Activated CD4-positive, CD25-positive, alpha-beta regulatory T cell treated with anti-CD3 and anti-CD28 coated beads, Interleukin-2, amount 50 U/mL, for 16 hours (primary cell): ENCODE results near the gene TMEM179.
"Not testable (repeated sequence)": the region's sequence is repeated elsewhere in the genome, so short reads cannot be mapped to it uniquely, and the experiment has no call there.

ENCODE experiments used
- DNase-seq: peaks from one replicate; pipeline ENCODE4 v3.0.0-alpha.2; 2020; ENCODE audit warnings: low read depth, low spot score

TMEM179 gene

GRCh38 chr14:104637546-104638003 lies 33.0 kb upstream of the TMEM179 start:
- DNase-seq, result no peak

GRCh38 chr14:104636846-104637545 lies 32.4 kb upstream of the TMEM179 start:
- not testable (repeated sequence) for DNase-seq

- no peak for DNase-seq
Observed at GRCh38 chr14:104636131-104636530, 31.6 kb upstream of the TMEM179 start.

- DNase-seq, result no peak
Observed at GRCh38 chr14:104635717-104636116, 31.1 kb upstream of the TMEM179 start.

- no peak for DNase-seq
Observed at GRCh38 chr14:104634886-104635570, 30.5 kb upstream of the TMEM179 start.

- DNase-seq, result no peak
Observed at GRCh38 chr14:104634138-104634760, 29.7 kb upstream of the TMEM179 start.

GRCh38 chr14:104633276-104634137 lies 28.9 kb upstream of the TMEM179 start:
- DNase-seq, result no peak

GRCh38 chr14:104632781-104633180 lies 28.2 kb upstream of the TMEM179 start:
- DNase-seq, result no peak

- no peak for DNase-seq
Observed at GRCh38 chr14:104624939-104625338, 20.4 kb upstream of the TMEM179 start.

- DNase-seq, result no peak
Observed at GRCh38 chr14:104614126-104614812, 9.7 kb upstream of the TMEM179 start.

GRCh38 chr14:104611881-104612280 lies 7.3 kb upstream of the TMEM179 start:
- DNase-seq, result no peak

GRCh38 chr14:104610749-104611310 lies 6.3 kb upstream of the TMEM179 start:
- no peak for DNase-seq

- DNase-seq, result no peak
Observed at GRCh38 chr14:104609666-104610065, 5.1 kb upstream of the TMEM179 start.

- DNase-seq, result no peak
Observed at GRCh38 chr14:104603711-104604401, 716 bp downstream of the TMEM179 start.

GRCh38 chr14:104602933-104603325 lies 1.6 kb downstream of the TMEM179 start:
- DNase-seq, result no peak

- no peak for DNase-seq
Observed at GRCh38 chr14:104602315-104602932, 2.1 kb downstream of the TMEM179 start.

GRCh38 chr14:104601786-104602185 lies 2.8 kb downstream of the TMEM179 start:
- no peak for DNase-seq

- no peak for DNase-seq
Observed at GRCh38 chr14:104600805-104601204, 3.8 kb downstream of the TMEM179 start.

GRCh38 chr14:104600141-104600643 lies 4.4 kb downstream of the TMEM179 start:
- no peak for DNase-seq

GRCh38 chr14:104599446-104599845 lies 5.1 kb downstream of the TMEM179 start:
- no peak for DNase-seq
